Motor neuron (in vitro differentiated cells): ENCODE measurements around the gene DUSP7. TPM values are rescaled to one million over a fixed set of nuclear protein-coding genes. Genes with fewer than 3 reads are reported as not detected.

Experiments
- ATAC-seq, 8 experiments: fragments of 200-7000 bp; cut with Tn5 transposase; replicated peaks in 6 of 8; 2 replicates each; pipeline ENCODE4 v1.8.0; 2021; ENCODE audit warnings: mild to moderate bottlenecking in 8 of 8, moderate library complexity in 8 of 8
- H3K27ac ChIP-seq, 2 donors: fragments of 250-450 bp; sonication (Bioruptor Pico); 2 replicates each; pipeline ENCODE4 v1.9.0; 2021; ENCODE audit warnings: antibody characterized with exemption in 2 of 2, mild to moderate bottlenecking in 2 of 2, moderate library complexity in 1 of 2
- H3K4me1 ChIP-seq, 2 donors: fragments of 250-450 bp; sonication (Bioruptor Pico); replicated peaks in 1 of 2; 2 replicates each; pipeline ENCODE4 v1.6.1; 2021; ENCODE audit warnings: antibody characterized with exemption in 2 of 2, mild to moderate bottlenecking in 2 of 2, moderate library complexity in 1 of 2
- H3K4me3 ChIP-seq, 5 donors: fragments of 250-450 bp; sonication (Bioruptor Pico); 2 replicates each; pipeline ENCODE4 v1.9.0; 2021; ENCODE audit warnings: antibody characterized with exemption in 5 of 5, mild to moderate bottlenecking in 5 of 5, moderate library complexity in 4 of 5
- WGBS, 10 experiments: fragments of 450-650 bp; shearing (Covaris generic); methylation state at CpG; one replicate each; pipeline ENCODE4 v1.0.0; 2022; 5-methylcytosine and 5-hydroxymethylcytosine counted together
- in situ Hi-C, 9 experiments: fragments of 400-800 bp; cut with MboI; loops; one replicate each; pipeline ENCODE4 v1.15.0; 2021; ENCODE audit warnings: low sequenced_read_pairs in 9 of 9, low pct_unique_long_range_greater_than_20kb in 2 of 9; ENCODE audit not compliant: unreplicated experiment in 9 of 9
- total RNA-seq, 8 experiments: library from RNA; unstranded; fragments of 300-600 nt; gene quantifications; 2 replicates each; pipeline versions ENCODE4 v1.2.3 to v1.2.4, GENCODE V29; 2022

Gene DUSP7
- total RNA-seq, 8 experiments from 2014 or later, result 6.9 to 12.9 (median 8.8) TPM

GRCh38 chr3:52069855-52070254 is 13.5 kb upstream of the DUSP7 start:
- WGBS, 10 experiments, result 40 to 100% (median 100%) methylated on average over 1 to 2 of the region's 4 CpGs; no CpG with 5 or more reads in 5 of the 10 experiments
- H3K27ac ChIP-seq, result no peak overlapping the region
- in situ Hi-C loops, result no loop called here
- peaks cover 4 to 9% of the 10 kb centered on the region in 2 donors for H3K4me1 ChIP-seq
- H3K4me3 ChIP-seq, result no peak overlapping the region
- peak in 1 of 8 experiments; percentile 37 for ATAC-seq

GRCh38 chr3:52069135-52069534 is 12.8 kb upstream of the DUSP7 start:
- ATAC-seq, result no peak
- in situ Hi-C loops, result no loop called here
- Histone ChIP-seq H3K4me3 (no peak overlapping the region), H3K4me1 (peaks cover 4 to 9% of the 10 kb centered on the region in 2 donors), H3K27ac (no peak overlapping the region)
- 100% methylated on average over 2 of the region's 5 CpGs; no CpG with 5 or more reads in 9 of the 10 experiments for WGBS, 10 experiments

- H3K4me3 ChIP-seq, result no peak overlapping the region
- no peak overlapping the region for H3K27ac ChIP-seq
- WGBS, 10 experiments, result 90 to 100% (median 93%) methylated on average over 1 to 4 of the region's 12 CpGs; no CpG with 5 or more reads in 7 of the 10 experiments
- ATAC-seq, result no peak
- peaks cover 4 to 9% of the 10 kb centered on the region in 2 donors for H3K4me1 ChIP-seq
- in situ Hi-C loops, result no loop called here
Measured at GRCh38 chr3:52068730-52069129, 12.4 kb upstream of the DUSP7 start.

- H3K4me3 ChIP-seq, result no peak overlapping the region
- H3K27ac ChIP-seq, result no peak overlapping the region
- peak in 6 of 8 experiments; percentile 24 to 58 (median 42) for ATAC-seq
- in situ Hi-C loops, result no loop called here
- WGBS, 10 experiments, result 68 to 80% (median 80%) methylated on average over 1 to 6 of the region's 12 CpGs; no CpG with 5 or more reads in 6 of the 10 experiments
- H3K4me1 ChIP-seq, result peaks cover 4 to 9% of the 10 kb centered on the region in 2 donors
Measured at GRCh38 chr3:52068055-52068571, 11.7 kb upstream of the DUSP7 start.

GRCh38 chr3:52067526-52067925 is 11.2 kb upstream of the DUSP7 start:
- no peak overlapping the region for H3K27ac ChIP-seq
- no peak for ATAC-seq
- no peak overlapping the region for H3K4me3 ChIP-seq
- in situ Hi-C loops, result no loop called here
- 68 to 100% (median 80%) methylated on average over 1 to 4 of the region's 4 CpGs; no CpG with 5 or more reads in 3 of the 10 experiments for WGBS, 10 experiments
- peaks cover 4 to 9% of the 10 kb centered on the region in 2 donors for H3K4me1 ChIP-seq

GRCh38 chr3:52067046-52067445 is 10.7 kb upstream of the DUSP7 start:
- in situ Hi-C loops, result no loop called here
- H3K27ac ChIP-seq, result no peak overlapping the region
- peaks cover 4 to 9% of the 10 kb centered on the region in 2 donors for H3K4me1 ChIP-seq
- no peak for ATAC-seq
- no peak overlapping the region for H3K4me3 ChIP-seq
- 50 to 94% (median 90%) methylated on average over 1 to 3 of the region's 8 CpGs; no CpG with 5 or more reads in 7 of the 10 experiments for WGBS, 10 experiments

GRCh38 chr3:52065264-52065756 is 8.9 kb upstream of the DUSP7 start:
- Histone ChIP-seq H3K4me3 (no peak overlapping the region), H3K27ac (no peak overlapping the region), H3K4me1 (peaks cover 4 to 9% of the 10 kb centered on the region in 2 donors)
- peak in 2 of 8 experiments; percentile 16 to 31 for ATAC-seq
- 51 to 100% (median 73%) methylated on average over 1 to 4 of the region's 12 CpGs; no CpG with 5 or more reads in 7 of the 10 experiments for WGBS, 10 experiments
- in situ Hi-C loops, result no loop called here

- no peak overlapping the region for H3K4me3 ChIP-seq
- in situ Hi-C loops, result no loop called here
- peaks cover 4 to 9% of the 10 kb centered on the region in 2 donors for H3K4me1 ChIP-seq
- H3K27ac ChIP-seq, result no peak overlapping the region
- no peak for ATAC-seq
- 100% methylated on average over 1 to 2 of the region's 8 CpGs; no CpG with 5 or more reads in 8 of the 10 experiments for WGBS, 10 experiments
Measured at GRCh38 chr3:52064561-52064960, 8.2 kb upstream of the DUSP7 start.

GRCh38 chr3:52063026-52063723 is 6.8 kb upstream of the DUSP7 start:
- in situ Hi-C loops, result no loop called here
- no peak for ATAC-seq
- H3K27ac ChIP-seq, result no peak overlapping the region
- 51 to 100% (median 76%) methylated on average over 1 to 8 of the region's 14 CpGs; no CpG with 5 or more reads in 1 of the 10 experiments for WGBS, 10 experiments
- H3K4me1 ChIP-seq, result peaks cover 6 to 7% of the 10 kb centered on the region in 2 donors
- H3K4me3 ChIP-seq, result no peak overlapping the region

GRCh38 chr3:52062505-52062904 is 6.1 kb upstream of the DUSP7 start:
- in situ Hi-C loops, result no loop called here
- WGBS, 10 experiments, result 0 to 100% (median 57%) methylated on average over 1 to 4 of the region's 5 CpGs; no CpG with 5 or more reads in 2 of the 10 experiments

GRCh38 chr3:52061121-52061910 is 4.9 kb upstream of the DUSP7 start:
- no peak overlapping the region for H3K27ac ChIP-seq
- WGBS, 10 experiments, result 86 to 100% methylated on average over 1 to 2 of the region's 4 CpGs; no CpG with 5 or more reads in 8 of the 10 experiments
- H3K4me3 ChIP-seq, result no peak overlapping the region
- ATAC-seq, result no peak
- in situ Hi-C loops, result no loop called here
- peaks cover 9% of the 10 kb centered on the region in 2 donors for H3K4me1 ChIP-seq

More at GRCh38 chr3:52062505-52062904, 6.1 kb upstream of the DUSP7 start:
- Histone ChIP-seq H3K27ac (no peak overlapping the region), H3K4me1 (peaks cover 9% of the 10 kb centered on the region in 2 donors), H3K4me3 (no peak overlapping the region)
- peak in 3 of 8 experiments; percentile 52 to 90 (median 82) for ATAC-seq

- H3K4me1 ChIP-seq, result peaks cover 9% of the 10 kb centered on the region in 2 donors
- in situ Hi-C loops, result no loop called here
- 17 to 100% (median 80%) methylated on average over 1 to 3 of the region's 7 CpGs; no CpG with 5 or more reads in 5 of the 10 experiments for WGBS, 10 experiments
- no peak for ATAC-seq
- H3K27ac ChIP-seq, result no peak overlapping the region
- H3K4me3 ChIP-seq, result no peak overlapping the region
Measured at GRCh38 chr3:52059781-52060180, 3.4 kb upstream of the DUSP7 start.
